K562 (cell line): ENCODE data around the gene DCPS. TPM values are rescaled to one million over a fixed set of nuclear protein-coding genes. Genes with fewer than 3 reads are reported as not detected.
A peak's percentile ranks its signal among the peaks of the same experiment; 100 is the strongest.

Source experiments
- ATF1 ChIP-seq, 2 experiments: fragments of 450-650 bp in 1 of 2; IDR thresholded peaks; 2 replicates each; pipeline ENCODE4 v1.6.1; 2016; ENCODE audit warnings: missing compliant biosample characterization in 1 of 2, missing genetic modification characterization in 1 of 2
- CBFA2T3 ChIP-seq: fragments of 450-650 bp; IDR thresholded peaks from 2 replicates; pipeline ENCODE4 v1.6.1; 2017
- DACH1 ChIP-seq: fragments of 450-650 bp; IDR thresholded peaks from 2 replicates; pipeline ENCODE4 v1.6.1; 2018; ENCODE audit not compliant: partially characterized antibody
- LEF1 ChIP-seq: fragments of 450-650 bp; IDR thresholded peaks from 2 replicates; pipeline ENCODE4 v1.6.1; 2016; ENCODE audit warnings: mild to moderate bottlenecking
- MAZ ChIP-seq, 2 experiments: fragments of 450-650 bp in 1 of 2; sonication (generic) in 1 of 2; formaldehyde crosslinking; IDR thresholded peaks in 1 of 2; conservative IDR thresholded peaks in 1 of 2; 2 replicates each; pipeline versions ENCODE4 v1.4.0 to v1.5.0; 2020; ENCODE audit warnings: mild to moderate bottlenecking in 1 of 2, missing genetic modification reagents in 1 of 2
- MTA2 ChIP-seq: fragments of 450-650 bp; IDR thresholded peaks from 2 replicates; pipeline ENCODE4 v1.6.1; 2016; ENCODE audit warnings: low read depth
- NBN ChIP-seq: fragments of 450-650 bp; IDR thresholded peaks from 2 replicates; pipeline ENCODE4 v1.6.1; 2016; ENCODE audit warnings: low read depth, mild to moderate bottlenecking
- PBX2 ChIP-seq, 2 experiments: IDR thresholded peaks in 1 of 2; conservative IDR thresholded peaks in 1 of 2; 2 replicates each; pipeline ENCODE4 v1.6.1; 2016; ENCODE audit warnings: low read depth in 2 of 2, mild to moderate bottlenecking in 1 of 2, missing compliant biosample characterization in 1 of 2, missing genetic modification characterization in 1 of 2, moderate library complexity in 1 of 2
- SIX5 ChIP-seq, 2 experiments: IDR thresholded peaks; 2 replicates each; pipeline ENCODE4 v1.6.1; 2011; ENCODE audit warnings: low read length in 2 of 2, borderline replicate concordance in 1 of 2, low read depth in 1 of 2, mild to moderate bottlenecking in 1 of 2, moderate library complexity in 1 of 2; ENCODE audit not compliant: insufficient read depth in 1 of 2
- SMARCA4 ChIP-seq: fragments of 450-650 bp; IDR thresholded peaks from 2 replicates; pipeline ENCODE4 v1.6.1; 2016
- TBL1XR1 ChIP-seq, 2 experiments: IDR thresholded peaks; 2 replicates each; pipeline ENCODE4 v1.6.1; 2012; ENCODE audit warnings: improper control_type of control experiment in 2 of 2, low read length in 2 of 2, mild to moderate bottlenecking in 1 of 2
- TOE1 ChIP-seq, 2 experiments: fragments of 450-650 bp in 1 of 2; sonication (generic) in 1 of 2; formaldehyde crosslinking in 1 of 2; IDR thresholded peaks; 2 replicates each; pipeline versions ENCODE4 v1.7.1 to v1.8.0; 2016 to 2022; ENCODE audit warnings: borderline replicate concordance in 2 of 2, mild to moderate bottlenecking in 2 of 2, antibody characterized with exemption in 1 of 2, inconsistent platforms in 1 of 2, low read depth in 1 of 2, missing genetic modification reagents in 1 of 2, moderate library complexity in 1 of 2
- ZBTB40 ChIP-seq, 2 experiments: fragments of 450-650 bp in 1 of 2; sonication (generic) in 1 of 2; formaldehyde crosslinking in 1 of 2; IDR thresholded peaks; 2 replicates each; pipeline versions ENCODE4 v1.7.1 to v1.9.0; 2016 to 2022; ENCODE audit warnings: inconsistent platforms in 1 of 2, mild to moderate bottlenecking in 1 of 2, missing genetic modification reagents in 1 of 2
- ZNF830 ChIP-seq: fragments of 250-450 bp; sonication (Bioruptor Pico); IDR thresholded peaks from 2 replicates; pipeline ENCODE4 v1.5.0; 2021; ENCODE audit warnings: mild to moderate bottlenecking
- polyA plus RNA-seq, 8 experiments: library from polyadenylated mRNA; depleted of rRNA in 4 of 8; stranded (reverse) in 5 of 8; unstranded in 3 of 8; fragments of >200 nt; fragmentation: Nextera tagmentation in 2 of 8; fragmentation: Illumina TruSeq in 1 of 8; extraction: Ambion mirVana in 2 of 8; extraction: Trizol in 1 of 8; gene quantifications; 2 replicates each; pipeline versions ENCODE4 v1.2.1 to v1.2.3, GENCODE V29; 2011 to 2014; ENCODE audit warnings: inconsistent platforms in 1 of 8, missing spikeins in 1 of 8
- total RNA-seq, 7 experiments: library from RNA; depleted of rRNA in 6 of 7; stranded (reverse); fragments of >200 nt in 6 of 7; fragmentation: Illumina TruSeq in 2 of 7; extraction: Trizol in 2 of 7; gene quantifications; 2 replicates each; pipeline versions ENCODE4 v1.2.1 to v1.2.3, GENCODE V29; 2011 to 2021; ENCODE audit warnings: low replicate concordance in 1 of 7

The DCPS gene
- total and polyA plus RNA-seq, 9 of the 15 experiments (the other 6 are each of a cell fraction or from before 2014, with no cell fraction given) = 8.7 to 38.1 (median 17.9) TPM

- TF ChIP-seq MAZ (CRISPR knock-in tag; conservative IDR thresholded peaks at IDR 0.05 in 1 of 2, IDR thresholded peaks at IDR 0.05 in 1 of 2) (peak in 1 of 2 experiments; percentile 73; a peak in 2 of 4 replicates), MTA2 (peak; percentile 52), SMARCA4 (peak; percentile 95), SIX5 (IDR thresholded peaks at IDR 0.05; ENCODE audit: borderline replicate concordance in 1 of 2, insufficient read depth in 1 of 2, low read depth in 1 of 2, low read length in 2 of 2) (no peak), ATF1 (CRISPR knock-in tag; IDR thresholded peaks at IDR 0.05) (no peak), ATF1 (tag; IDR thresholded peaks at IDR 0.05) (peak; percentile 92), NBN (peak; percentile 90), DACH1 (peak; percentile 70), TBL1XR1 (IDR thresholded peaks at IDR 0.05; ENCODE audit: low read length in 2 of 2) (peak; percentile 70 to 100; a peak in 3 of 4 replicates), CBFA2T3 (peak; percentile 94), PBX2 (CRISPR knock-in tag; IDR thresholded peaks at IDR 0.05; ENCODE audit: low read depth) (no peak), PBX2 (tag; conservative IDR thresholded peaks at IDR 0.05; ENCODE audit: low read depth) (peak; percentile 66), ZNF830 (CRISPR knock-in tag) (no peak), LEF1 (peak; percentile 90), ZBTB40 (IDR thresholded peaks at IDR 0.05) (peak; percentile 12; the same call in 1 of the 2 replicates), ZBTB40 (CRISPR knock-in tag; IDR thresholded peaks at IDR 0.05) (no peak), TOE1 (IDR thresholded peaks at IDR 0.05; ENCODE audit: borderline replicate concordance) (peak; percentile 32; the same call in 1 of the 2 replicates), TOE1 (CRISPR knock-in tag; IDR thresholded peaks at IDR 0.05; ENCODE audit: borderline replicate concordance, low read depth) (no peak)
These were observed 42.1 kb downstream of the DCPS start (continued) for GRCh38 chr11:126345759-126346585.
